PFSK-1 (cell line): Measurements from ENCODE around the gene B4GAT1. TPM values are rescaled to one million over a fixed set of nuclear protein-coding genes. Genes with fewer than 3 reads are reported as not detected.

Source experiments
- FOXP2 ChIP-seq: optimal IDR thresholded peaks from 2 replicates; pipeline ENCODE3; 2011; ENCODE audit warnings: borderline replicate concordance, control low read depth, inconsistent platforms; ENCODE audit not compliant: insufficient read depth; ENCODE audit errors: extremely low read length, extremely low read depth
- POLR2AphosphoS5 ChIP-seq: IDR thresholded peaks from 2 replicates; pipeline ENCODE4 v1.6.1; 2012; ENCODE audit warnings: low read depth, mild to moderate bottlenecking, control low read depth, low read length, moderate library complexity
- REST ChIP-seq, 2 experiments: IDR thresholded peaks; 2 replicates each; pipeline versions ENCODE4 v1.6.1 to v1.8.0; 2011 to 2012; ENCODE audit warnings: low read depth in 2 of 2, low read length in 2 of 2, control low read depth in 1 of 2, inconsistent platforms in 1 of 2, mild to moderate bottlenecking in 1 of 2, moderate library complexity in 1 of 2; ENCODE audit not compliant: insufficient read depth in 1 of 2
- SIN3A ChIP-seq: IDR thresholded peaks from 2 replicates; pipeline ENCODE4 v1.6.1; 2012; ENCODE audit warnings: mild to moderate bottlenecking, low read length, moderate library complexity, borderline replicate concordance; ENCODE audit not compliant: insufficient read depth
- TAF1 ChIP-seq: IDR thresholded peaks from 2 replicates; pipeline ENCODE4 v1.6.1; 2012; ENCODE audit warnings: low read length, control low read depth, borderline replicate concordance; ENCODE audit not compliant: insufficient read depth
- polyA plus RNA-seq: library from polyadenylated mRNA; unstranded; fragments of >200 nt; gene quantifications from one replicate; pipeline ENCODE4 v1.2.1, GENCODE V29; 2012; ENCODE audit warnings: low read depth, missing spikeins; ENCODE audit not compliant: insufficient read length

The B4GAT1 gene
- 42.5 TPM for polyA plus RNA-seq

GRCh38 chr11:66347425-66348276 is at the start of gene B4GAT1:
B4GAT1 (minus strand) TSS chr11:66347629; CDS start chr11:66347545, 84 bp downstream.
- TF ChIP-seq FOXP2 (peak; percentile 51), TAF1 (peak; percentile 35; the same call in 1 of the 2 replicates), POLR2AphosphoS5 (peak; percentile 73), REST (IDR thresholded peaks at IDR 0.05; ENCODE audit: insufficient read depth in 1 of 2, low read depth in 2 of 2, low read length in 2 of 2) (no peak), SIN3A (no peak)

- TF ChIP-seq FOXP2 (no peak), TAF1 (no peak), REST (IDR thresholded peaks at IDR 0.05; ENCODE audit: insufficient read depth in 1 of 2, low read depth in 2 of 2, low read length in 2 of 2) (no peak), POLR2AphosphoS5 (no peak), SIN3A (no peak)
Observed at GRCh38 chr11:66393954-66394353, 46.5 kb upstream of the B4GAT1 start.

- TF ChIP-seq SIN3A, result no peak
- TF ChIP-seq TAF1, result no peak
- no peak for TF ChIP-seq FOXP2
- TF ChIP-seq POLR2AphosphoS5, result no peak
Observed at GRCh38 chr11:66391322-66391721, 43.9 kb upstream of the B4GAT1 start.

- TF ChIP-seq TAF1 (no peak), SIN3A (no peak), FOXP2 (no peak), POLR2AphosphoS5 (no peak), REST (IDR thresholded peaks at IDR 0.05; ENCODE audit: insufficient read depth in 1 of 2, low read depth in 2 of 2, low read length in 2 of 2) (no peak)
Observed at GRCh38 chr11:66388780-66389386, 41.5 kb upstream of the B4GAT1 start.

- TF ChIP-seq REST (IDR thresholded peaks at IDR 0.05; ENCODE audit: insufficient read depth in 1 of 2, low read depth in 2 of 2, low read length in 2 of 2) (peak in 1 of 2 experiments; percentile 64; a peak in 1 of 4 replicates), FOXP2 (no peak), TAF1 (no peak)
Observed at GRCh38 chr11:66386171-66387069, 39.0 kb upstream of the B4GAT1 start.
